Measurements from ENCODE around the gene TSPAN19.

TSPAN19 gene

GRCh38 chr12:85029456-85029855 lies 6.6 kb downstream of the TSPAN19 start:
- peak; percentile 9 for DNase-seq (ENCODE audit: low read depth)
- in situ Hi-C loops (cut with HindIII; ENCODE audit: low sequenced_read_pairs), result no loop called here

GRCh38 chr12:85018098-85018497 lies 18.0 kb downstream of the TSPAN19 start:
- no peak for DNase-seq (ENCODE audit: low read depth)
- no peak for TF ChIP-seq CTCF (IDR thresholded peaks at IDR 0.05; ENCODE audit: low read depth, low read length, missing control alignments)
- in situ Hi-C loops (cut with HindIII; ENCODE audit: low sequenced_read_pairs), result no loop called here
- no peak overlapping the region for H3K4me3 ChIP-seq (ENCODE audit: low read depth, low read length)

More at GRCh38 chr12:85029456-85029855, 6.6 kb downstream of the TSPAN19 start:
- H3K4me3 ChIP-seq (ENCODE audit: low read depth, low read length), result no peak overlapping the region
- TF ChIP-seq CTCF (IDR thresholded peaks at IDR 0.05; ENCODE audit: low read depth, low read length, missing control alignments), result no peak

DNA sequence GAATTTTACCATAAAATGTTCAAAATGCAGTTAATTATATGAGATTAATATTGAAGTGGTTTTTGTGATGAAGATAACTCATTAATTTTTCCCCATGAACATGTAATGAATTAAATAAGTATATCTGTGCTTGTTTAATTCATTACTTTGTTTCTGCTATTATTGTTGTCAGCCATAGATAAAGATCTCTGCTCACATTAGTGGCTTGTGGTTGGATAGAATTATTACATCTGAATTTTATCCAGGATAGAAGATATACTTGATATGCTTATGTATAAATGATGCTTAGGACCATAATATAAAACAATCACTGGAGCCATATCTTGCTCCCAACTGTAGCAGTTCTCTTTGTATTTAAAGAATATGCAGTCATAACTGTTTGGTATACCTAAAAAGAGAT lies 18.5 kb downstream of the TSPAN19 start:
- DNase-seq (ENCODE audit: low read depth), result no peak
- no peak overlapping the region for H3K4me3 ChIP-seq (ENCODE audit: low read depth, low read length)
- TF ChIP-seq CTCF (IDR thresholded peaks at IDR 0.05; ENCODE audit: low read depth, low read length, missing control alignments), result no peak
- in situ Hi-C loops (cut with HindIII; ENCODE audit: low sequenced_read_pairs), result no loop called here

DNA sequence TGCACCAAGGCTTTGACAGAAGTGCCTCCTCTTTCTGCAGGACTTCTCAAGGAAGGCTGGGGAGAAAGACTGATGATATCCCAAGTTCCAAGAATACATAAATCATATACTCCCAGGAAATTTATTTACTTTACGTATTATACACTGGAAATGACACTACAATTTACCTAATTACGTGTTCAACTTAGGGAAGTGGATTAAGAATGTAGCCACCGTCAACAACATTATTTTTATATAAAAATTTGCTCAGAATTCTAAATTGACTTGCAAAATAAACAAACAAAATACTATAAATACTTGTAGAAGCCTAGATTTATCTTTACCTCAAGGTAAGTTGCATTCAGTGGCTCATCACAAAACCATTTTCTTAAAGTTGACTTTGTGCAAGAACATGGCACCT lies 18.9 kb downstream of the TSPAN19 start:
- no peak for TF ChIP-seq CTCF (IDR thresholded peaks at IDR 0.05; ENCODE audit: low read depth, low read length, missing control alignments)
- no peak for DNase-seq (ENCODE audit: low read depth)
- in situ Hi-C loops (cut with HindIII; ENCODE audit: low sequenced_read_pairs), result no loop called here
- no peak overlapping the region for H3K4me3 ChIP-seq (ENCODE audit: low read depth, low read length)

- no peak overlapping the region for H3K4me3 ChIP-seq (ENCODE audit: low read depth, low read length)
- TF ChIP-seq CTCF (IDR thresholded peaks at IDR 0.05; ENCODE audit: low read depth, low read length, missing control alignments), result no peak
- in situ Hi-C loops (cut with HindIII; ENCODE audit: low sequenced_read_pairs), result no loop called here
- DNase-seq (ENCODE audit: low read depth), result peak; percentile 68
Measured at GRCh38 chr12:85016413-85016812, 19.7 kb downstream of the TSPAN19 start.

DNA sequence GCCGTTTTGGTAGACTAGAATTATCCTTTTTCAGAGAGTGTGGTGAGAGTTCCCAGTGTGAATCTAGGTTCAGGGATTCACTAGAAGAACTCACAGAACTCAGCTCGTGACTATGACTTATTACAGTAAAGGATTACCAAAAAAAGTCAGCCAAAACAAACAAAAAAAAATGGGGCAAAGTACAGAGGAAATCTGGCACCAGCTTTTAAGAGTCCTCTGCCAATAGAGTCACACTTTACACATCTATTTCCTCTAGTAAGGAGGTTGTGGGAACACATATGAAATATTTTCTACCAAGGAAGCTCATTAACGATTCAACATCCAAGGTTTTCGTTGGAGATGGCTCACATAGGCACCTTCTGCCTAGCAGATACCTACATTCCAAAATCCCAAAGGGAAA lies 28.2 kb downstream of the TSPAN19 start:
- in situ Hi-C loops (cut with HindIII; ENCODE audit: low sequenced_read_pairs), result no loop called here
- H3K4me3 ChIP-seq (ENCODE audit: low read depth, low read length), result no peak overlapping the region
- TF ChIP-seq CTCF (IDR thresholded peaks at IDR 0.05; ENCODE audit: low read depth, low read length, missing control alignments), result no peak
- peak; percentile 5 for DNase-seq (ENCODE audit: low read depth)

DNA sequence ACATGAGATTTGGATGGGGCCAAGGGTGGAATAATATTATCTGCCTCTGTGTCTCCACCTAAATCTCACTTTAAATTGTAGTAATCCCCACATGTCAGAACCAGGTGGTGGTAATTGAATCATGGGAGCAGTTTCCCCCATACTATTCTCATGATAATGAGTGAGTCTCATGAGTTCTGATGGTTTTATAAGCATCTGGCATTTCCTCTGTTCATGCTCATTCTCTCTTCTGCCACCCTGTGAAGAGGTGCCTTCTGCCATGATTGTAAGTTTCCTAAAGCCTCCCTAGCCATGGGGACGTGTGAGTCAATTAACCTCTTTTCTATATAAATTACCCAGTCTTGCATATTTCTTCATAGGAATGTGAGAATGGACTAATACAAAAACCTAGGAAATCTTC lies 29.9 kb downstream of the TSPAN19 start:
- no peak for DNase-seq (ENCODE audit: low read depth)
- in situ Hi-C loops (cut with HindIII; ENCODE audit: low sequenced_read_pairs), result no loop called here
- no peak for TF ChIP-seq CTCF (IDR thresholded peaks at IDR 0.05; ENCODE audit: low read depth, low read length, missing control alignments)
- H3K4me3 ChIP-seq (ENCODE audit: low read depth, low read length), result no peak overlapping the region
